HG03045 (cell line): ENCODE data around the gene HPCAL4.

Experiments
- ATAC-seq: cut with Tn5 transposase; IDR thresholded peaks from one replicate; pipeline ENCODE4 v1.9.1; 2021; ENCODE audit warnings: mild to moderate bottlenecking, moderate library complexity; ENCODE audit not compliant: unreplicated experiment

HPCAL4 gene

GRCh38 chr1:39652554-39652953 lies 38.7 kb downstream of the HPCAL4 start:
- no peak for ATAC-seq

DNA sequence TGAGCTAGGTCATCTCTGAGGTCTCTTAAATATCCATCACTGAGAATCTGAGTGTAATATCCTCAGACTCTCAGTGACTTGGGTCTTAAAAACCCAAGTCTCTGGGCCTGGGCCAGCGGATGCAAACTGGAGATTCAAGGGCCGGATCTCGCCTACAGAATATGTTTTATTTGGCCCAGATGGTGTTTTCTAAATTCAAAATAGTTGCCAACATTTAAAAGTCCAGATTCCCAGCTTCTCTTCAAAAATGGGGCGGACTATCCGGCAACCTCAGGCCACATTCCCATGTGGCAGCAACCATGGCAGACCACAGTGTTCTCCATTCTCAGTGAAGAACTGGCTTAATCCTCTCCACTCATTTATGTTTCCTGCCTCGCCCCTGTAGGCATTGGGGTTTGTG lies 39.1 kb downstream of the HPCAL4 start:
- no peak for ATAC-seq

DNA sequence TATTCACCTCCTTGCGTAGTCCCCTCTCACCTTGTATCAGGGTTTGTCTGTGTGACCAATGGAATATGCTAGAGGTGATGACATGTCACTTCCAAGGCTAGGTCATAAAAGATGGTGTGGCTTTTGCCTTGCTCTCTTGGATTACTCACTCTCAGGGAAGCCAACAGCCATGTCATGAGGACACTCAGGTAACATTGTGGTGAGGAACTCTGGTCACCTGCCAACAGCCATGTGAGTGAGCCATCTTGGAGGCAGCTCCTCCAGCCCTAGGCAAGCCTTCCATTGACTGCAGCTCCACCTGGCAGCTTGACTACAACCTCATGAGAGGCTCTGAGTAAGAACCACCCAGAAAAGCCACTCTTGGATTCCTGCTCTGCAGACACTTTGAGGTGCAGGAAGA lies 40.8 kb downstream of the HPCAL4 start:
- no peak for ATAC-seq

DNA sequence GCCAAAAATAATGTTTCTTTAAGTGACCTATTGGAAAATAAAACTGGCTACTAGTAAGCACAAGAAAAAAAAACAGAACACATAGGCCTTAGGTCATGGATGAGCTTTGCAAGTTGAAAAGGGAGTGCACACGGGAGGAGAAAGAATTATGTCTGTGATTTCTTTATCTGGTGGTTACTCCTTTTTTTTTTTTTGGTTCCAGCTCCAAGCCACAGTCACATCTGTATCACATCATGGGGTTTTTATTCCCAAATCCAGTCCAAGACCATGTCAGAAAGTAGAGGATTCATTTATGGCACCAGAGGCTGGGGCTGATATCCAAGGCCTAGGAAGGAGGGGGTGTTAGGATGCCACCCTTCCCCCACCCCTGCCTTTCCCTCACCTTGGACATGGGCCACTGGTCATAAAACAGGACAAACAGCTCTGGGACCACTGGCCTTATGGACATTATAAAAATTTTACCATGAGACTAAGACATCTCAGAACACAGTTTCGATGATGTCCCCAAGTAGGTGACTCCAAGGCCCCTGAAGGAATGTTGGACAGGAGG lies 41.5 kb downstream of the HPCAL4 start:
- no peak for ATAC-seq

DNA sequence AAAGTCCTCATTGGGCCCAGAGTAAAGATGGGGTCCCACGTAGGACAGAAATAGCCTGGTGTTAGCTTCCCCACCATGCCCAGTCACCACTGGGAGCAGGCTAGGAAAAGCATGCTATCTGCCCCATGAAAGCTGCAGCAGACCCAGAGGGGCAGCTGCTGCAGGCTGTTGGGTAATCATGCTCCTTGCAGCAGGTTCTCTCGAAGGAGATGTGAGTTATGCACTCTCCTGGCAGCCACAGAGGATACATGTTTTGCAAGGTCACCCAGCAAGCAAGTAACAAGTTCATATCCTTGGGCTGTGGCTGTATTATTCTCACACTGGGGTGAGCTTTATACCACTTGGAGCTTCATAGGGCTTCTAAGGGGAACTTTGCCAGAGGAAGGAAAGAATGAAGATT lies 42.7 kb downstream of the HPCAL4 start:
- ATAC-seq: no peak

DNA sequence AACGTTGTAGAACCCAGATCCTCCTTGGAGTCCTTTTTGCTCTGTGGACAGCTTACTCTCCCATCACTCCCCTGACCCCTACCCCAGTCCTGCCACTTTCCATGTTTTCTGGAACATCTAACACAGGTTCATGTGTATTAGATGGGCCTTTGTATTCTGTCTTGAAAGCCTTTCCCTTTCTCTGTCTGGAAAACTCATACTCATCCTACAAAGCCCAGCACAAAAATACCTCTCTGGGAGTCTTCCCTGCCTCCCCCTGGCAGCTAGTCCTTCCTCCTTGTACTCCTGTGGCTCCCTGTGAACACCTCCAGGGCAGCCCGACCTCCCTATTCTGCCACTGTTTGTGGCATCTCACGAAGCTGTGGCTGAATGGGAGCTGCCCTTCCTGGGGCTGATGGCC lies 44.0 kb downstream of the HPCAL4 start:
- no peak for ATAC-seq

DNA sequence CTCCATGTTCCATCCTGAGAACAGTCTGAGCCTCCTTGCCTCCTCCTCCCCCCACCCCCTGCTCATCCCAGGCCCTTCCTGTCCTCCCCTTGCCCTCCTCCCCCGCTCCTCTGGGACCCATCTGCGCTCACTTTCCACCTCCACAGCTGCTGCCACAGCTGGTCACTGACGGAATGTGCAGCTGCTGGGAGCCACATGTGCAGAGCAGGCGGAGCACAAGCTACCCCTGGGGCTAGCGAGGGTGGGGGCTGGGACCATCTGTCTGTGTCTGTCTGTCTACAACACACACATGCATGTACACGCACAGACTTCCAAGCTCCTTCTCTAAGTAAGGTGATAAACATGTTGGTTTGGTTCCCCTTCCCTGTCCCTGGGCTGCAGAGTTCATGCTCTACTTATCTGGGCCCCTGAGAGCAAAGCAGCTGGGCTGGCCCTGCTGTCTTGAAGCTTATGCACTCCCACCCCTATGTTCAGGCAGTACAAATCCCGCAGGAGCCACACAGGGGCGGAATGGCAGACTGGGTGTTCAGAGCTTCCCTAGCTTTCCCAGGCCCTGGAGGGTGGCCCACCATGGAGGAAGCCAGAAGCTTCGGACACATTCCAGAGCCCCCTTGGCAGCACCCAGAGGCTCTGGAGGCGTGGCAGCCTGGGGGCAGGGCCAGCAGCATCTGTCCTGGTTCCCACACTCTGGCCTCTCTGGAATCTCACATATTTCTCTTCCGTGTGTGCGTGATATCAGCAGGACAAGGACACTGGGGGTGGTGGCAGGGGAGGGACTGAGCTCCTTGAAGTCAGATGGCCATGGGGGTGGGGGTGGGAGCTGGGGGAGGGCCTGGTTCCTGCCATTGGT lies 44.8 kb downstream of the HPCAL4 start:
- ATAC-seq: no peak

- ATAC-seq: no peak
Observed at GRCh38 chr1:39645411-39646043, 45.7 kb downstream of the HPCAL4 start.

- ATAC-seq: no peak
Observed at GRCh38 chr1:39643705-39644104, 47.5 kb downstream of the HPCAL4 start.

GRCh38 chr1:39642796-39643195 lies 48.4 kb downstream of the HPCAL4 start:
- ATAC-seq: no peak

DNA sequence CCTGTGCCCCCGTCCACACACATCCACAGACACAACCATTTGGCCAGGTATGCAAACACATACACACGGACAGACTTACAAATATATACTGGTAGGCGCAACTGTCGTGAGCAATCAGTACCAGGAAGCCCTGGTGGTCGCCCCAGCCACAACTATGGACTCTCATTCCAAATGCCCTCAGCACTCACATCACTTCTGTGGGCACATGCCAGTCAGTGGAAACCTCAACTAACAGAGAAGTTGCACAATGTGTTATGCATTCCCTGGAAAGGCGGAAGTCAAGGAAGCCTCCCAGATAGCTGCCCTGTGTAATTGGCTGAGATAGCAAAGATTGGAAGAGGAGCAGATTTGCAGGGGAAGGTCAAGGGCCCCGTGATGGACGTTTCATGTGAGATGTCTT lies 50.4 kb downstream of the HPCAL4 start:
- ATAC-seq: no peak

GRCh38 chr1:39639305-39640130 lies 51.7 kb downstream of the HPCAL4 start, which contains the start of gene HEYL:
HEYL (minus strand) TSS chr1:39639643; CDS start chr1:39639625, 18 bp downstream.
- ATAC-seq: no peak

GRCh38 chr1:39638965-39639304 lies 52.3 kb downstream of the HPCAL4 start:
- no peak for ATAC-seq

DNA sequence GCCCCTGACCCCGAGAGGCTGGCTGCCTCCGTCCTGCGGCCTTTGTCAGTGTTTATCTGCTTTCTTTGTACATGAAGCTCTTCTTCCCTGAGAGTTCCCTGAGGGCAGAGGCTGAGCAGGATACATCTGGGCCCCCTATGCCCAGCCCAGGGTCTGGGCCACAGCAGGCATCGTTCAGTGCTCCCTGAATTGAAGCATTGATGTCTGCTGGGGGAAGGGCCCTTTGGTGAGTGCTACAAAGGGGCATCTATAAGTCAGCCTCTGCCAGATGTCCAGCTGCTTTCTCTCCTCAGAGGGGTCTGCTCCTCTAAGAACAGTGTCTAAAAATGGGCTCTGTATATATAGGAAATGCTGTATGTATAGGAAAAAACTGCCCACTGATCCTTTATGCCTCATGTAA lies 53.9 kb downstream of the HPCAL4 start:
- ATAC-seq: no peak

GRCh38 chr1:39635871-39636210 lies 55.4 kb downstream of the HPCAL4 start:
- no peak for ATAC-seq

- no peak for ATAC-seq
Observed at GRCh38 chr1:39635205-39635870, 55.9 kb downstream of the HPCAL4 start.

DNA sequence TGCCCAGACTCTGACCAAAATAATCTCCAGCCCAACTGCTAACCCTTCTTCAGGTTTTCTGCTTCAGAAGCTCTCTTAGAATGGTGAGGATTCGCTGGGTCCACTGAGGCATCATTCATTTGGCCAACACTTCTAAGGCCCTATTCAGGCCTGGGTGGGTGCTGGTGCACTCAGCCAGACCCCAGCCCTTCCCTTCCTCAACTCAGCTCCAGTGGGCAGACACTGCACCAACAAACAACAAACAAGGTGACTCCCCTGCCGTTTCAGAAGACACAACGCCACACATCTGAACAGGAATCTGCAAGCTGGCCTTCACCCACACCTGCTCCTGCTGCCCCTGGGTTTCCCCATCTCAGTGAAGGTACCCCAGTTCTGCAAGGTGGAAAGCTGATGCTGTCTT lies 57.8 kb downstream of the HPCAL4 start:
- ATAC-seq: no peak

DNA sequence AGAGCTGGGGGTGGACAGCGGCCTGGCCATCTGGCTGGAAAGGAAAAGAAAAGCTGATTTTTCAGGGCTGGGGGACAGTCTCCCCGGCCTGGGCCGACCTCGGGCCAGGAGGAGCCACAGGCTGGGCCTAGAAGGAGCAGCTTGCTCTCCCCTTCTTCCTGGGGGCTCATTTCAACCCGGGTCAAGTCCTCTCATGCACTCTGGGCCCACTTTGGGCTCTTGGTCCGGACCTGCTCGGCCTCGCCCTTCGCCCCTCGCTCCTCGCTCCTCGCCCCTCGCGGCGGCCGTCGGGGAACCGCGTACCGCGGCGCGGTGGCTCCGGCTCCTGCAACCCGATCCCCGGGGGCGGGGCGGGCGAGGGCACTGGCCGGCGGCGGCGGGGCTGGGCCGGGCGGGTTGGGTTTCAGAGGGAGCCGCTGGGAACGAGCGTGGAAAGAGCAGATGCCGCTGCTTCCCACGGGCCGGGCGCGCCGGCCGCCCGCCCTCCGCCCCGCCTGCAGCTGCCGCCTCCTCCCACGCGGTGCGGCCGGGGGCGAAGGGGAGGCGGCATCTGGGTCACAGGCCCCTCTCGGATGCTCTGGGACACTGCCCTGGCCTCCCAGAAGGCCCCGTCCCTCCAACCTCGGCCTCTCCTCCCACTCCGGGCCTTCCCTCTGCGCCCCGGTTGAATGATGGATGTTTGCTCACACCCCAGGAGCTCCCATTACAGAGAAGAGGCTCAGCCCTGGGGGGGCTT lies 58.4 kb downstream of the HPCAL4 start:
- ATAC-seq: no peak

GRCh38 chr1:39632323-39632681 lies 58.9 kb downstream of the HPCAL4 start:
- no peak for ATAC-seq
